Loucy (cell line): ENCODE measurements around the gene NIPSNAP3A.

Source experiments
- EZH2phosphoT487 ChIP-seq: fragments of 200-600 bp; IDR thresholded peaks from 2 replicates; pipeline ENCODE4 v1.6.1; 2018; ENCODE audit warnings: antibody characterized with exemption, mild to moderate bottlenecking, moderate library complexity, borderline replicate concordance
- TF ChIP-seq, protein P1 (sequence below): fragments of 200-600 bp; sonication (generic); conservative IDR thresholded peaks from 2 replicates; pipeline ENCODE4 v1.5.1; 2014; ENCODE audit warnings: mild to moderate bottlenecking, antibody characterized with exemption, low read length

DNA sequence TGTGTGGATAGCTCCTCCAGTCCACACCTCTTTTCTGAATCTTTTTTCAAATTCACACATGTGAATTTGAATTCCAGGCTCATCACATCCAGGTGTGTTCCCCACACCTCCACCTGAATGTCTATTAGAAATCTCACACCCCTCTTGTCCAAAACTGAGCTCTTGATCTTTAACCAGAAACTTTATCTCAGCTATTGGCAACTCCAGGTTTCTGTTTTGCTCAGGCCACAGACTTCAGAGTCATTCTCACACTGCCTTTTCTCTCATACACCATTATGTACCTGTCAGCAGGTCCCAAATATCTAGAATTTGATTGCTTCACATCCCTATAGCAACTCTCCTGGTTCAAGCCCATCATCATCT, 28.1 kb downstream of the NIPSNAP3A start:
- TF ChIP-seq, protein P1, sequence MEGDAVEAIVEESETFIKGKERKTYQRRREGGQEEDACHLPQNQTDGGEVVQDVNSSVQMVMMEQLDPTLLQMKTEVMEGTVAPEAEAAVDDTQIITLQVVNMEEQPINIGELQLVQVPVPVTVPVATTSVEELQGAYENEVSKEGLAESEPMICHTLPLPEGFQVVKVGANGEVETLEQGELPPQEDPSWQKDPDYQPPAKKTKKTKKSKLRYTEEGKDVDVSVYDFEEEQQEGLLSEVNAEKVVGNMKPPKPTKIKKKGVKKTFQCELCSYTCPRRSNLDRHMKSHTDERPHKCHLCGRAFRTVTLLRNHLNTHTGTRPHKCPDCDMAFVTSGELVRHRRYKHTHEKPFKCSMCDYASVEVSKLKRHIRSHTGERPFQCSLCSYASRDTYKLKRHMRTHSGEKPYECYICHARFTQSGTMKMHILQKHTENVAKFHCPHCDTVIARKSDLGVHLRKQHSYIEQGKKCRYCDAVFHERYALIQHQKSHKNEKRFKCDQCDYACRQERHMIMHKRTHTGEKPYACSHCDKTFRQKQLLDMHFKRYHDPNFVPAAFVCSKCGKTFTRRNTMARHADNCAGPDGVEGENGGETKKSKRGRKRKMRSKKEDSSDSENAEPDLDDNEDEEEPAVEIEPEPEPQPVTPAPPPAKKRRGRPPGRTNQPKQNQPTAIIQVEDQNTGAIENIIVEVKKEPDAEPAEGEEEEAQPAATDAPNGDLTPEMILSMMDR = no peak
- TF ChIP-seq EZH2phosphoT487 = no peak
